ENCODE data around the gene PELI2.

GRCh38 chr14:56137453-56137807, 19.2 kb downstream of the PELI2 start:
- TF ChIP-seq CTCF (IDR thresholded peaks at IDR 0.05) (no peak), ZFX (IDR thresholded peaks at IDR 0.05; ENCODE audit: borderline replicate concordance) (no peak)

Data from 22Rv1 (cell line).